Rectal smooth muscle tissue (tissue), 1 donor: ENCODE results near the gene SIRT2.
"Not testable (repeated sequence)": the region's sequence is repeated elsewhere in the genome, so short reads cannot be mapped to it uniquely, and the experiment has no call there.

Source experiments
- H3K27ac ChIP-seq: one replicate; pipeline ENCODE4 v1.7.0; 2013; ENCODE audit warnings: low read depth, low read length, inconsistent platforms
- H3K27me3 ChIP-seq: one replicate; pipeline ENCODE4 v1.7.0; 2013; ENCODE audit warnings: low read length; ENCODE audit not compliant: control insufficient read depth, insufficient read depth
- H3K36me3 ChIP-seq: one replicate; pipeline ENCODE4 v1.7.0; 2013; ENCODE audit warnings: low read length; ENCODE audit not compliant: control insufficient read depth, insufficient read depth
- H3K4me1 ChIP-seq: one replicate; pipeline ENCODE4 v1.7.0; 2013; ENCODE audit warnings: low read length; ENCODE audit not compliant: control insufficient read depth, insufficient read depth
- H3K4me3 ChIP-seq: one replicate; pipeline ENCODE4 v1.7.0; 2013; ENCODE audit warnings: low read length
- H3K9ac ChIP-seq: one replicate; pipeline ENCODE4 v1.7.0; 2013; ENCODE audit warnings: low read length

SIRT2 gene

GRCh38 chr19:38868551-38868950, 30.9 kb downstream of the SIRT2 start:
- Histone ChIP-seq H3K36me3 (no peaks in the 10 kb centered on the region), H3K27ac (no peak overlapping the region), H3K4me1 (peaks cover 7% of the 10 kb centered on the region), H3K27me3 (no peaks in the 10 kb centered on the region), H3K4me3 (peak overlapping the region; percentile 13), H3K9ac (no peak overlapping the region)

GRCh38 chr19:38867171-38867780, 32.1 kb downstream of the SIRT2 start:
- Histone ChIP-seq H3K4me1 (peaks cover 7% of the 10 kb centered on the region), H3K9ac (no peak overlapping the region), H3K4me3 (no peak overlapping the region), H3K36me3 (no peaks in the 10 kb centered on the region), H3K27ac (no peak overlapping the region), H3K27me3 (no peaks in the 10 kb centered on the region)

GRCh38 chr19:38862321-38863059, 36.9 kb downstream of the SIRT2 start:
- Histone ChIP-seq H3K9ac (no peak overlapping the region), H3K36me3 (no peaks in the 10 kb centered on the region), H3K4me3 (no peak overlapping the region), H3K4me1 (no peaks in the 10 kb centered on the region), H3K27me3 (no peaks in the 10 kb centered on the region), H3K27ac (peak overlapping the region; percentile 1)

GRCh38 chr19:38861368-38861767, 38.0 kb downstream of the SIRT2 start:
- no peaks in the 10 kb centered on the region for H3K4me1 ChIP-seq
- H3K27me3 ChIP-seq, result no peaks in the 10 kb centered on the region
- no peak overlapping the region for H3K27ac ChIP-seq

GRCh38 chr19:38859631-38860204, 39.7 kb downstream of the SIRT2 start:
- H3K36me3 ChIP-seq, H3K4me3 ChIP-seq, H3K9ac ChIP-seq, H3K27ac ChIP-seq, H3K4me1 ChIP-seq, H3K27me3 ChIP-seq: not testable (repeated sequence)

More at GRCh38 chr19:38861368-38861767, 38.0 kb downstream of the SIRT2 start:
- Histone ChIP-seq H3K9ac (no peak overlapping the region), H3K4me3 (no peak overlapping the region), H3K36me3 (no peaks in the 10 kb centered on the region)

GRCh38 chr19:38856813-38857212, 42.6 kb downstream of the SIRT2 start:
- Histone ChIP-seq H3K27me3 (no peaks in the 10 kb centered on the region), H3K36me3 (no peaks in the 10 kb centered on the region), H3K4me3 (no peak overlapping the region), H3K9ac (no peak overlapping the region), H3K4me1 (no peaks in the 10 kb centered on the region), H3K27ac (no peak overlapping the region)

GRCh38 chr19:38855751-38856150, 43.7 kb downstream of the SIRT2 start:
- not testable (repeated sequence) for H3K4me3 ChIP-seq, H3K27ac ChIP-seq, H3K36me3 ChIP-seq, H3K4me1 ChIP-seq, H3K9ac ChIP-seq, H3K27me3 ChIP-seq

GRCh38 chr19:38854961-38855360, 44.5 kb downstream of the SIRT2 start:
- H3K36me3 ChIP-seq, H3K9ac ChIP-seq, H3K27me3 ChIP-seq, H3K4me3 ChIP-seq, H3K27ac ChIP-seq: not testable (repeated sequence)
- H3K4me1 ChIP-seq, result peaks cover 10% of the 10 kb centered on the region

- H3K4me1 ChIP-seq, result peaks cover 10% of the 10 kb centered on the region
- H3K27me3 ChIP-seq, result no peaks in the 10 kb centered on the region
- H3K4me3 ChIP-seq, result no peak overlapping the region
- H3K36me3 ChIP-seq, result no peaks in the 10 kb centered on the region
- no peak overlapping the region for H3K27ac ChIP-seq
- H3K9ac ChIP-seq, result no peak overlapping the region
Measured at GRCh38 chr19:38853214-38853613, 46.2 kb downstream of the SIRT2 start.

GRCh38 chr19:38852231-38853044, 47.0 kb downstream of the SIRT2 start:
- Histone ChIP-seq H3K9ac (peak overlapping the region; percentile 88), H3K27ac (peak overlapping the region; percentile 98), H3K4me3 (peak overlapping the region; percentile 90), H3K4me1 (peaks cover 11% of the 10 kb centered on the region), H3K36me3 (peaks cover 4% of the 10 kb centered on the region), H3K27me3 (no peaks in the 10 kb centered on the region)

- Histone ChIP-seq H3K4me3 (peak overlapping the region; percentile 90), H3K36me3 (peaks cover 11% of the 10 kb centered on the region), H3K9ac (peak overlapping the region; percentile 88), H3K27me3 (no peaks in the 10 kb centered on the region), H3K27ac (peak overlapping the region; percentile 98), H3K4me1 (peaks cover 14% of the 10 kb centered on the region)
Measured at GRCh38 chr19:38851622-38852230, 47.7 kb downstream of the SIRT2 start.
